A172 (cell line): Measurements from ENCODE around the gene LHCGR. TPM values are rescaled to one million over a fixed set of nuclear protein-coding genes. Genes with fewer than 3 reads are reported as not detected.
"Not testable (repeated sequence)": the region's sequence is repeated elsewhere in the genome, so short reads cannot be mapped to it uniquely, and the experiment has no call there.

Experiments
- DNase-seq: peaks from one replicate; pipeline ENCODE4 v3.0.0-alpha.2; 2015; ENCODE audit warnings: low spot score
- total RNA-seq: library from RNA; depleted of rRNA; stranded (reverse); fragments of >200 nt; shearing (Covaris generic); gene quantifications from 2 replicates; pipeline ENCODE4 v1.2.3, GENCODE V29; 2014; rRNA removed

Gene LHCGR
- total RNA-seq, 1 experiment from 2014 or later = not detected

DNA sequence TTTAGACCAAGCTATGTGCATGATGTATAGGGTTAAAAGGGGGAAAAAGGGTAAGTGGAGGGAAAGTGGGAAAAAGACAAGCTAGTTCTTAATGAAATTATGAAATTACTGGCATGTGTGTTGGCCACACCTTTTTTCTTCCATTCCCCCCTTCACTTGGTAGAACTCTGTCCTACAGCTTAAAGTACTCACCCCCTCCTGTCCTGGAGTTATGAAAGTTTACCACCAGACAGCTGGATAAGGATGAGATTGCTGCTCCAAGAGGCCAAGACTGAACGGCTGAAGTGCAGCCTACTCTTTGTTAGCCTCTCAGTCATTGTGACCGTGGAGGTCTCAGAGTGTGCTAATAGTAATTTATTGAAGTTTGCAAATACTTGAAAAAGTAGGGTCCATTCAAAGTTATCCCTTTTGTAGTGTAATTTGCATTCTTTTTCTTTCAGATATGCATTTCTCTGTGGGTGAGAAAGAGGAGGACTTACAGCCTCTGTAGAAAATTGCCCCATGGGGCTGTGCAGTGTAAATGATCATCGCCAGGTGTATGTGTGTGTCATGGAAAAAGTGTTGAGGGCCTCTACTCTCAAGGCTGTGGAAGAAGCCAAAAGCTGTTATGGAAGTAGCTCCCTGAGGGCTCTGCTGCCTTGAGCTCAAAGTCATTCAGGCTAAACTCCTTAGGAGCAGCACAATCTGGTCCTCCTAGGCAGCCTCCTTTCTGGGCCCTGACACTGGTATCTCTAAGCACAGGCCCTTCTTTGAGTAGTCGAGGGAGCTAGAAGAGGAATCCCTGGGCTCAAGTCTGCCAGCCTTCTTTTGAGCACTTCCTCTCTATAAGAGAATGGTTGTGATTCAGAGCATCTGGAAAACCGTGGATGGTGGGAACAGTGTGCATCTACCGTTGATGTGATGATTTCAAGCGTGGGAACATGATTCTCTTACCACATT lies 46.2 kb downstream of the LHCGR start:
- DNase-seq = no peak

DNA sequence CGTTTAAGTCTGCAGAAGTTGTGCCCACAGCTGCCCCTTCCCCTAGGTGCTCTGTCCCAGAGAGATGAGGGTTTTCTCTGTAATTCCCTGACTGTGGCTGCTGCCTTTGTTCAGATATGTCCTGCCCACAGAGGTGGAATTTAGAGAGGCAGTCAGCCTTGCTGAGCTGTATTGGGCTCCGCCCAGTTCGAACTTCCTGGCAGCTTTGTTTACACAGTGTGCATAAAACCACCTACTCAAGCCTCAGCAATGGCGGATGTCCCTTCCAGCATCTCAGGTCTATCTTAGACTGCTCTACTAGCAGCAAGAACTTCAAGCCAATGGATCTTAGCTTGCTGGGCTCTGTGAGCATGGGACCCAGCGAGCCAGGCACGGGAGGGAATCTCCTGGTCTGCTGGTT lies 48.1 kb downstream of the LHCGR start:
- DNase-seq = no peak

DNA sequence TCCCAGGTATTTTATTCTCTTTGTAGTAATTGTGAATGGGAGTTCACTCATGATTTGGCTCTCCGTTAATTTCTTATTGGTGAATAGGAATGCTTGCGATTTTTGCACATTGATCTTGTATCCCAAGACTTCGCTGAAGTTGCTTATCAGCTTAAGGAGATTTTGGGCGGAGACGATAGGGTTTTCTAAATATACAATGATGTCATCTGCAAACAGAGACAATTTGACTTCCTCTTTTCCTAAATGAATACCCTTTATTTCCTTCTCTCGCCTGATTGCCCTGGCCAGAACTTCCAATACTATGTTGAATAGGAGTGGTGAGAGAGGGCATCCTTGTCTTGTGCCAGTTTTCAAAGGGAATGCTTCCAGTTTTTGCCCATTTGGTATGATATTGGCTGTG lies 51.9 kb downstream of the LHCGR start:
- not testable (repeated sequence) for DNase-seq

DNA sequence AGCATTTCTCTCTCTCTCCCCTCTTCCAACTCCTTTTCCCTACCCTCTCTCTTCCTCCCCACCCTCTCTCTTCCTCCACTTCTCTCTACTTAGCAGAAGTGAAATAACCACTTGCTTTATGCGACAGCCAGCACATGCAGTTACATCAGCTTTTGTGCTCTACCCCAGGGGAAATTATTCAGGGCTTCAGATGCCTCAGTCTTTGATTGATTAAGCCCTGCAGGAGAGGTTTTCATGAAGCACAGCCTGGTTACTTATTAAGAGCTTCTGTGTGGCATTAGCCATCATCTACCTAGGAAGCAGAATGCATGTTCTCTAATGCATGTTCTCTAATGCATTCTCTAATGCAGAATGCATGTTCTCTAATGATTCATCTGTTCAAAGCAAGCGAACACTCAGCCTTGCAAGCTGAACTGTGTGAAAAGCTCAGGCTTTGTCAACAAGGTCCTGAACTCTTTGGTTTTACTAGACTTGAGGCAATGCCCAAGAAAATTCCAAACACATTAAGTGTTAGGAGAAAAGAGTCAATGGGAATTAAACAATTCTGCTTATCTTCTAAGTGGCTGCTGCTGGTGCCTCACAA lies 56.1 kb downstream of the LHCGR start:
- DNase-seq = no peak

DNA sequence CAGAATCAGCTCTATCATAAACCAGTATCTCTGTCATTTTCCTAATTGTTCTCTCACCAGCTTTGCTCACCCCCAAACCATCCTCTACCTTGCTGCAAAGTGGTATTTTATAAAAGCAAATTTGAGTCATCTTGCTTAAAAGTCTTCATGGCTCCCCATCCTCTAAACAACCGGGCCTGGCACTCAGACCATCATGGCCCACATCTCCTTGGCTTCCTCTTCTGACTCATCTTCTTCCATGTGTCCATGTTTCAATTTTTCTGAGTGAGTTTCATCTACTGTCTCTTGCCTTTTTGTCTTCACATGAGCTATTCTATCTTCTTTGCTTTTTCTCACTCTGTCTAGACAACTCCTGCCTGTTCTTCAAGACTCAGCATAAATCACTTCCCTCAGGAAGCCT lies 58.6 kb downstream of the LHCGR start:
- no peak for DNase-seq

DNA sequence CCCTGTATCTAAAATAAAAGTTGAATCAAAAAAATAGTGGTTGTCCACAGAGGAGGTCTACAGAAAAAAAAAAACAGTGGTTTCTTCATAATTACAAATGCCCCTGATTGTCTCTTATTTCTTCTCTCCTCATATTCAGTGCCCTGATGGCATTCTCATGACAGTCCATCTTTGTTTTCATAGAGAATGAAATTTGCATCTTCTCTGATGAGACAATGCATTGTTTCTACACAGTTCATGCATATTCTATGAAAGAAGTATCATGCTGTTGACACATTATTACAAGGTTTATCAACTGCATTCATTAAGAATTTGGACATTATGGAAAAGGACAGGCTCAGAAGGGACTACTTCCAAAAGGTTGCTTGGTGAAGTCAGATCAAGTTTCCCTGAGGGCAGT lies 59.5 kb downstream of the LHCGR start:
- DNase-seq = no peak

DNA sequence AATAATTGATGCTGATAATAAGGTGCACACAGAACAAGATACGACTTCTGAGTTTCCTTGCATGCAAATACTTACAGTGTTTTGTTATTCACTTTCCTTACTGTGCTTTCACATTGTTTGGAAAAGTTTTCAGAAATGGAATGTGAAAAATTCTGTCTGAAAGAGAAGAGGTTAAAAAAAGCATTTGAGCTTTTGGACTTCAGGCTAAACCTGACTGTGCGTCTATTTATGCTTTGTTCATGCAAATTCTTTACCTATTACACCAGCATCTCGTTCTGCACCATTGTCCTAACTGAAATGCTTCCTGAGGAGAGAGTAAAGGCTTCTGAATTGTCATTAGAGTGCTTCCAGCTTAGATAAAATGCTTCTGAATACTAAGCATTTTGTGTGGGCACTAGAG lies 61.4 kb downstream of the LHCGR start:
- no peak for DNase-seq

DNA sequence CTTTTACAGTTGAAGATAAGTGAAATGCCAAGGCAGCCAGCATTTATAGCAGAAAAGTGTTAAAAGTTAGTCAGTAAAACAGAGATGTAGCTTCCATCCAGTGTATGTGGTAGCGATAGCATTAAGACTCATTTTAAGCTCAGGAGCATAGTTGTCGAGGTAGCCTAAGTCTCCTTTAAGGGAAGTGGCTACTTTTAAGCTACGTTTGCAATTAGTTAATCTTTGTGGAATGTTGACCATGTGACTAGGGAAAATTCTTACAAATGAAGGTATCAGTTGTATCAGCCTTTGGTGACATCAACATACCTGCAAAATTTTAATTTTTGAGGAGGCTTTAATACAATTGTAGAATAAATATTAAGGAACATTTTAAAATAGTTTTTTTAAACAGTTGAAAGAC lies 61.9 kb downstream of the LHCGR start:
- DNase-seq = peak; percentile 10

DNA sequence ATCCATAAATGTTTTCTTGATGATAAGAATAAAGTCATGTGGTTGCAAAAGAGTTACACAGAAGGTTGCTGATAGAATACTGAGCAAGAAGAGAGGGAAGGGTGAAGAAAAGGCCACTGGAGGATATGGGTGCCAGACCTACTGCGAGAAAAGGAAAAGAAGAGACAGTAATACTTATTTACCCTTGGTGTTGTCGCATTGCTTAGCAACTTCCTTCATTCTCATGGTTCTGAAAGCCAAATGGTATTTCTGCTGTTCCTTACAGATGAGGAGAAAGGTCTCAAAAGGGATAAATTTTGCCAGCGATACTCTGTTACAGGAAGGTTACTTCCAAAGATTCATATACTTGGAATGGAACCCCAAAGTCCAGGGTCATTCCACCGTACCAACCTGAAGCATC lies 62.5 kb downstream of the LHCGR start:
- no peak for DNase-seq

DNA sequence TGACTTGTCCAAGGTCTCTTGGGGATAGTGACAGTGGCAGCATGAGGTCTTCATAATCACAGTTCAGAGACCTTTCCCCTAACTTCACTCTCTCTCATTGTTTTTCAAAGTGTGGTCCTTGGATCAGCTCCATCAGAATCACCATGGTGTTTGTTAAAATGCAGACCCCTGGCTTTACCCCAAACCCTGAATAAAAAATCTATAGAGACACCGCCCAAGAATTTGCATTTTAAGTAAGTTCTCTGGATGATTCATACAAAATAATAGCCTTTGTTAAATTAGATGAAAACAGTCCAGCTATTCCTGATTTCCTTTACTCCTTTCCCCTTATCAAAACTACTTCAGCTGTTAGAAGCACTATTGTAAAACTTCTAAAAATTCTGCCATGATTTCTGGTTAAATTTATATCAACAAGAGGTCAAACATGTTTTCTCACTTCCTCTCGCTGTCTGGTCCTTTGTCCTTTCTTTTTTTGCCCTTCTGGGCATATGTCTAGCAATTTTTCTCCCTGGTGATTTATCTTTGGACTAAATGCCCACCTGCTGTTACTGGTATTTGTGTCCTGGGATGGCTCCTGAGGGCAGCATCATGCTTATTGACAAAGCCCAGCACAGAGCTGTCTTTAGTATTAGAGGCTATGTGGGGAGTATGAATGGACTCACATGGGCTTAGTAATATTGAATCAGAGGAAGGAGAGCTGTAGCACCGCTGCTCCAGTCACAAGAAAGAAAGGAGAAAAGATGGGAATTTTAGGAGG lies 63.4 kb downstream of the LHCGR start:
- DNase-seq = no peak

DNA sequence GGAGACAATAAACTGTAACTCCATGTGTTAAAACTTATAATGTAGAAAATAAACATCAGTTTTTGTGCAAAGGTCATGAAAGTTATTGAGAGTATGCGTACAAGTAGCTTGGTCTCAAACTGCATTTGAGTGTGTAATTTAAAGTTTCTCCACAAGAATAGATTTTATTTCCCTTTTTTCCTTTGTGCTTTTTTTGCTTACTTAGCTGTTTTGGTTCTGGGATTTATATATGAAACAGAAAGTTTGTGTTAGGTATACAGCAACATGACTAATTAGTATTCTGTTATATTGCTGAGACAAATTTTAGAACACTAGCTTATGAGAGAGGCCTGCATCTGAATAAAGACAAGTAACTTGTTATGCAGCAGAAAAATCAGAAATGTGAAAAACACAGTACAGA lies 70.4 kb downstream of the LHCGR start:
- no peak for DNase-seq

DNA sequence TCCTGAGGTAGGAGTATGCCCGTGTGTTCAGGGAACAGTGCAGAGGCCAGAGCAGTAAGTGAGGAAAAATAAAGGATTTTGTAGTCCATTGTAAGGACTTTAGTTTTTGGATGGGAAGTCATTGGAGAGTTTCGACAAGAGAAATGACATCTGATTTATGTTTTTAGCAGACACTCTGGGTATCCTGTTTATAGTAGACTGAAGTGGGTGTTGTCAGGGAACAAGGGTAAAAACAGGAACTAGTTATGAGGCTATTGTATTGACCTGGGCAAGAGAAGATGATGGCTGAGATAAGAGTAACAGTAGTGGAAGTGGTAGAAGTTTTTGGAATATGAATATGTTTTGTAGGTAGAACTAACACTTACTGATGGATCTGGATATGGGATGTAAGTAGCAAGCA lies 78.1 kb downstream of the LHCGR start:
- DNase-seq = no peak

DNA sequence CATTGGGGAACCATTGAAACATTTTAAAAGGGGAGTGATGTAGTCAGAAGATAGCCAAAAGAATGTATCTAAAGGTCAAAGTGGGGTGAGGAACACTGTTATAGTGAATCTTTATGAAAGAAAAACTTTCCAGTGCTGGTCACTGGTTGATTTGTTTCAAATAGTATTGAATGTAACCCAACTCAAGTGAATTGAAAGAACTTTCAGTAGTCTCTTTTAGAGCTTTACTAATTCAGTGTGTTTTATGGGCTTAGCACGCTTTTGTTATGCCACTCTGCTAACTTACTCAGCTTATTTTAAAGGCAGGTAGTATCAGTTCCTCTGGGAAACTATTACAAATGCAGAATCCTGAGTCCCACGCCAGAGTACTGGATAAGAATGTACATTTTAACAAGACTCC lies 80.6 kb downstream of the LHCGR start:
- DNase-seq = no peak

DNA sequence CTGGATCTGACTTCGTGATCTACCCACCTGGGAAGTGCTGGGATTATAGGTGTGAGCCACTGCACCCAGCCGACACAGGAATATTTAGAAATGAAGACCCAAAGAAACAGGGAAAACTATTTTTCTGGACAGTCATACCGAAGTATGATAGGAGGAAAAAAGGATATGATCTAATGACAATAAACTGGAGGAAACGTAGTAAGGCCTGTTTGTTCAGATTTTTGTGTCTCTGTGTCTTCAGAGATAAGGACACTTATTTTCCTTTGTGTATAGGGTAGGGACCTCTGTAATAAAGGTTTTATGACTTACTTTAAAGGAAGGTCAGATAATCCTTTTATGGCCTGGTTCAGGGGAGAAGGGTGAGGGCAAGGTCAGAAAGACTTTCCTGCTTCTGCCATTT lies 81.9 kb downstream of the LHCGR start:
- DNase-seq = no peak

DNA sequence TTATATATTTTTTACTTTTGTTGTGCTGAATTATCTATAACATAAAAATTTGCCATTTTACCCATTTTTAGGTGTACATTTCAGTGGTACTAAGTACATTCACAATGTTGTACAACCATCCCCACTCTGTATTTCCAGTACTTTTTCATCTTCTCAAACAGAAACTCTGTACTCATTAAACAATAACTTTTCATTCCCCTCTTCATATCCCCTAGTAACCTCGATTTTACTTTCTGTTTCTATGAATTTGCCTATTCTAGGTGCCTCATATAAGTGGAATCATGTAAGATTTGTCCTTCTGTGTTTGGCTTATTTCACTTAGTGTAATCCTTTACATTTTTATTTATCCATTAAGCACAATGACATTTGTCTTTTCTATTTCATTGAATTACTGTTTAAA lies 86.5 kb downstream of the LHCGR start:
- no peak for DNase-seq

DNA sequence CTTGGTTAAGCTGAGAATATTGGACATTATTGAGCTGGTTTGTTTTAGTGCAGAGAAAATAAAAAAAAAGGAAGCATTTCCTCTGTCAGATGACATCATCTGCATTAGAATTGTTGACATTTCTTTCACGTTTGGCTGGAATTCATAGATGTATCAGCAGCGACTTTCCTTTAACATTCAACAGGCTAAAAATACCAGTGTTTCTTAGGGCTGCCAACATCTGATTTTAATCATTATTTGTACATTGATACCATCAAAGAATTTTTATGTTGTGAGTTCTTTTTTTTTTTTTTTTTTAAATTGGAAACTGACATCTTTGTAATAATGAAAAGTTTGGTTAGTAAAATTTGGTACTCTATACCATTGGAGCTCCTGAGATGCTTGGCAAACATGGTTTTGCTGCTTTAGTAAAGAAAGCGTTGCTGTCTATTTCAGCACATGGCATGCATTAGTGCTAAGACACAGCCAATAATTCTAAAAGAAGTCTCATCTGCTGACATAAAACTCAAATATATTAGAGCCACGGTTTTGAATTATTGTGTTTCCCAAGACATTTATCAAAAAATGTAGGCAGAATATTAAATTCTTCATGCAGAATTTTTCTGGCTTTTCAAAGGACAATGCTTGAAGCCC lies 104.2 kb downstream of the LHCGR start:
- DNase-seq = peak; percentile 3

DNA sequence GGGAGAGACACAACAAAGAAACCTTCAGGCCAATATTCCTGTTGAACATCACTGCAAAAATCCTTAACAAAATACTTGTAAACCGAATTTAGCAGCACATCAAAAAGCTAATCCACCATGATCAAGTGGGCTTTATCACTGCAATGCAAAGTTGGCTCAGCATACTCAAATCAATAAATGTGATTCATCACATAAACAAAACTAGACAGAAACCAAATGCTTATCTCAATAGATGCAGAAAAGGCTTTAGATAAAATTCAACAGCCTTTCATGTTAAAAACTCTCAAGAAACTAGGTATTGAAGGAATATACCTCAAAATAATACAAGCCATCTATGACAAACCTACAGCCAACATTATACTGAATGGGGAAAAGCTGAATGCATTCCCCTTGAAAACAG lies 117.3 kb downstream of the LHCGR start:
- no peak for DNase-seq

Other genes with a start within 250 kb of the LHCGR start
- gene STON1, start 225.6 kb downstream of the LHCGR start, total RNA-seq = 2.5 and 3.4 TPM in 2 replicates
- 0.62 TPM in 1 of 2 replicates, not detected in the other for gene GTF2A1L, start 137.9 kb downstream of the LHCGR start, total RNA-seq